Adrenal gland (tissue), 5 donors: ENCODE data around the gene MRGPRD.

Source experiments
- CTCF ChIP-seq, 6 experiments: fragments of 450-650 bp in 4 of 6; fragments of 200-600 bp in 2 of 6; sonication (generic) in 1 of 6; IDR thresholded peaks; 1 replicate in 5 of 6; 2 replicates in 1 of 6; pipeline versions ENCODE4 v1.5.1 to v1.8.0; 2016 to 2021; ENCODE audit warnings: antibody characterized with exemption in 6 of 6, mild to moderate bottlenecking in 2 of 6, moderate library complexity in 1 of 6
- POLR2A ChIP-seq, 2 donors: fragments of 450-650 bp; IDR thresholded peaks; one replicate each; pipeline ENCODE4 v1.6.1; 2017; ENCODE audit warnings: antibody characterized with exemption in 2 of 2, mild to moderate bottlenecking in 2 of 2, moderate library complexity in 1 of 2
- donor health status: DM: no; HTN: no; CAD: no.

- TF ChIP-seq CTCF (IDR thresholded peaks at IDR 0.05) = no peak
- TF ChIP-seq POLR2A (IDR thresholded peaks at IDR 0.05) = no peak
Measured at GRCh38 chr11:68934321-68934645, 46.5 kb downstream of the MRGPRD start.
